H9 (cell line): Measurements from ENCODE around the gene PREX1. TPM values are rescaled to one million over a fixed set of nuclear protein-coding genes. Genes with fewer than 3 reads are reported as not detected.

Source experiments
- DNase-seq: peaks from one replicate; pipeline ENCODE4 v3.0.0-alpha.2; 2017
- H2AFZ ChIP-seq: one replicate; pipeline ENCODE4 v1.6.1; 2013; ENCODE audit warnings: mild to moderate bottlenecking, low read length, control low read depth, moderate library complexity
- H2AK5ac ChIP-seq: 2 replicates; pipeline ENCODE4 v1.6.1; 2013; ENCODE audit warnings: low read length, control low read depth, mixed read lengths; ENCODE audit not compliant: insufficient read length
- H2BK120ac ChIP-seq: one replicate; pipeline ENCODE4 v1.6.1; 2013; ENCODE audit warnings: low read depth, mild to moderate bottlenecking, low read length, control low read depth, inconsistent platforms; ENCODE audit not compliant: poor library complexity, severe bottlenecking
- H2BK12ac ChIP-seq: 2 replicates; pipeline ENCODE4 v1.6.1; 2013; ENCODE audit warnings: low read length, control low read depth, mixed read lengths, low read depth; ENCODE audit not compliant: insufficient read length
- H2BK15ac ChIP-seq: 2 replicates; pipeline ENCODE4 v1.6.1; 2013; ENCODE audit warnings: low read depth, low read length, control low read depth
- H2BK20ac ChIP-seq: one replicate; pipeline ENCODE4 v1.6.1; 2013; ENCODE audit warnings: low read depth, mild to moderate bottlenecking, low read length, control low read depth, inconsistent platforms; ENCODE audit not compliant: poor library complexity, severe bottlenecking
- H2BK5ac ChIP-seq: 2 replicates; pipeline ENCODE4 v1.6.1; 2013; ENCODE audit warnings: low read length, control low read depth, mixed read lengths; ENCODE audit not compliant: insufficient read length
- H3K14ac ChIP-seq: 2 replicates; pipeline ENCODE4 v1.6.1; 2013; ENCODE audit warnings: low read length, control low read depth; ENCODE audit not compliant: insufficient read depth
- H3K18ac ChIP-seq: 2 replicates; pipeline ENCODE4 v1.6.1; 2013; ENCODE audit warnings: low read depth, mild to moderate bottlenecking, mixed read lengths, low read length, control low read depth; ENCODE audit not compliant: insufficient read length
- H3K23ac ChIP-seq: 2 replicates; pipeline ENCODE4 v1.6.1; 2013; ENCODE audit warnings: low read length, control low read depth, mixed read lengths, low read depth; ENCODE audit not compliant: insufficient read length
- H3K23me2 ChIP-seq: 2 replicates; pipeline ENCODE4 v1.6.1; 2013; ENCODE audit warnings: low read depth, mild to moderate bottlenecking, mixed read lengths, low read length, control low read depth; ENCODE audit not compliant: insufficient read length, poor library complexity, severe bottlenecking
- H3K27ac ChIP-seq: 2 replicates; pipeline ENCODE4 v1.5.1; 2013; ENCODE audit warnings: low read length, control low read depth, mixed read lengths, low read depth; ENCODE audit not compliant: insufficient read length
- H3K27me3 ChIP-seq: 2 replicates; pipeline ENCODE4 v1.6.1; 2013; ENCODE audit warnings: low read length, control low read depth, inconsistent platforms; ENCODE audit not compliant: insufficient read depth
- H3K4ac ChIP-seq: 2 replicates; pipeline ENCODE4 v1.6.1; 2013; ENCODE audit warnings: low read depth, mild to moderate bottlenecking, control low read depth, inconsistent platforms, low read length, moderate library complexity
- H3K4me1 ChIP-seq: 2 replicates; pipeline ENCODE4 v1.6.1; 2013; ENCODE audit warnings: low read length, control low read depth, inconsistent platforms; ENCODE audit not compliant: insufficient read depth
- H3K4me2 ChIP-seq: 2 replicates; pipeline ENCODE4 v1.6.1; 2013; ENCODE audit warnings: low read length, control low read depth, mixed read lengths; ENCODE audit not compliant: insufficient read length, insufficient read depth
- H3K56ac ChIP-seq: 2 replicates; pipeline ENCODE4 v1.6.1; 2013; ENCODE audit warnings: low read depth, mild to moderate bottlenecking, mixed read lengths, low read length, control low read depth; ENCODE audit not compliant: insufficient read length
- H3K79me1 ChIP-seq: 2 replicates; pipeline ENCODE4 v1.6.1; 2013; ENCODE audit warnings: low read depth, mild to moderate bottlenecking, moderate library complexity, low read length, control low read depth, inconsistent platforms; ENCODE audit not compliant: insufficient read depth, poor library complexity, severe bottlenecking
- H3K79me2 ChIP-seq: 2 replicates; pipeline ENCODE4 v1.6.1; 2013; ENCODE audit warnings: low read length, control low read depth, inconsistent platforms; ENCODE audit not compliant: insufficient read depth
- H3K9ac ChIP-seq: 2 replicates; pipeline ENCODE4 v1.6.1; 2013; ENCODE audit warnings: low read length, control low read depth, mixed read lengths; ENCODE audit not compliant: insufficient read length; ENCODE audit errors: extremely low read depth
- H3K9me3 ChIP-seq: one replicate; pipeline ENCODE4 v1.6.1; 2013; ENCODE audit warnings: low read depth, low read length, inconsistent platforms; ENCODE audit not compliant: control insufficient read depth
- H3T11ph ChIP-seq: one replicate; pipeline ENCODE4 v1.6.1; 2013; ENCODE audit warnings: mild to moderate bottlenecking, low read length, control low read depth, inconsistent platforms
- H4K20me1 ChIP-seq: one replicate; pipeline ENCODE4 v1.6.1; 2013; ENCODE audit not compliant: control insufficient read depth, insufficient read length, insufficient read depth
- H4K5ac ChIP-seq: 2 replicates; pipeline ENCODE4 v1.6.1; 2013; ENCODE audit warnings: low read depth, mild to moderate bottlenecking, mixed read lengths, low read length, control low read depth; ENCODE audit not compliant: insufficient read length
- H4K8ac ChIP-seq: replicated peaks from 2 replicates; pipeline ENCODE4 v1.6.1; 2013; ENCODE audit warnings: low read length, control low read depth, mixed read lengths, low read depth; ENCODE audit not compliant: insufficient read length
- H4K91ac ChIP-seq: 2 replicates; pipeline ENCODE4 v1.6.1; 2013; ENCODE audit warnings: low read depth, mild to moderate bottlenecking, moderate library complexity, mixed read lengths, low read length, control low read depth; ENCODE audit not compliant: insufficient read length
- H3K27ac Mint-ChIP-seq, 3 experiments: 2 replicates in 2 of 3; 3 replicates in 1 of 3; pipeline ENCODE4 v1.8.0; 2020 to 2021; ENCODE audit warnings: mixed read lengths in 3 of 3, mild to moderate bottlenecking in 1 of 3, moderate library complexity in 1 of 3
- H3K27me3 Mint-ChIP-seq: 2 replicates; pipeline ENCODE4 v1.8.0; 2021; ENCODE audit warnings: low read depth, mild to moderate bottlenecking, moderate library complexity, mixed read lengths
- H3K36me3 Mint-ChIP-seq, 3 experiments: 2 replicates in 2 of 3; 3 replicates in 1 of 3; pipeline ENCODE4 v1.8.0; 2020 to 2021; ENCODE audit warnings: low read depth in 3 of 3, mixed read lengths in 3 of 3; ENCODE audit not compliant: insufficient read depth in 1 of 3
- H3K4me1 Mint-ChIP-seq, 2 experiments: 2 replicates each; pipeline ENCODE4 v1.8.0; 2020; ENCODE audit warnings: mixed read lengths in 2 of 2
- H3K4me3 Mint-ChIP-seq, 2 experiments: 2 replicates in 1 of 2; 3 replicates in 1 of 2; pipeline ENCODE4 v1.8.0; 2020 to 2021; ENCODE audit warnings: mild to moderate bottlenecking in 2 of 2, mixed read lengths in 2 of 2, moderate library complexity in 1 of 2
- H3K9me3 Mint-ChIP-seq, 2 experiments: 2 replicates in 1 of 2; 3 replicates in 1 of 2; pipeline ENCODE4 v1.8.0; 2020; ENCODE audit warnings: mild to moderate bottlenecking in 2 of 2, mixed read lengths in 2 of 2, moderate library complexity in 1 of 2
- WGBS: extraction: QIAGEN DNeasy Blood & Tissue Kit; methylation state at CpG from one replicate; pipeline ENCODE4 v1.1.7; 2013; ENCODE audit warnings: missing lambda C conversion rate, low lambda C conversion rate, mixed read lengths; ENCODE audit not compliant: insufficient read length; ENCODE audit errors: extremely low coverage; 5-methylcytosine and 5-hydroxymethylcytosine counted together
- total RNA-seq: library from RNA; stranded (reverse); gene quantifications from 2 replicates; pipeline ENCODE4 v1.2.1, GENCODE V29; 2021
- TF ChIP-seq, protein P1 (sequence below): fragments of 200-600 bp; sonication (generic); conservative IDR thresholded peaks from 3 replicates; pipeline ENCODE4 v1.8.0; 2021; ENCODE audit warnings: antibody characterized with exemption, mild to moderate bottlenecking

PREX1 gene
- total RNA-seq, 1 experiment from 2014 or later = 6.6 TPM

DNA sequence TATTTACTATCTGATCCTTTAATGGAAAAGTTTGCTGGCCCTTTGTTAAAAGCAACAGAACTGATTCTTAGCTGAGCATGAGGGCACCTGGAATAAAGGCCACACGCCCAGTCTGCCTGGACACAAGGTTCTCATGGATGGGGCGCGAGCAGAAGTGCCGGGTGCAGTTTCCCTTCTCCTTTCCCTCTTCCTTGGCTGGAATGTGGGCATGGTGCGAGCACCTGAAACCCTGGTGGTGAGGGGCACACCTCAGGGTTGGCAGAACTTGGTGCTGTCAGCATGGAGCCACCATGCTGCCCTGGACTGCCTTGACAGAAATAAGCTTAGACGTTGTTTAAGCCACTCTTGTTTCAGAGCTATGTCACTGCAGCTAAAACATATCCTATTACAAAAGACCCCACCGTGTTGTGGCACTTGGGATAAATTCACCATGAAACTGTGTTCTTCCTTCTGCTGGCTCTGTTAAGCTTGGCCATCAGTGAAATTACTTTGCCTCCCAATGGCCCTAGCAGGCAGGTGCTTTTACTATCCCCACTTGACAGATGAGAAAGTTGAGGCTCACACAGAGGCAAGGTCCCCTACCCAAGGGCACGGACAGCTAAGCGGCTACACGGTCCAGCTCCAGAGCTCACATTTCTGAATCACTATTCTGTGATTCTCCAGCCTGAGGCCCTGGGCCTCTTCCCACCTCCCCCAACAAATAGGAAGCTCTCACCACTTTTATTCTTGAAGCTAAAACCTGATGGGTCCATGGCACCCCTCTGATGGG lies 115.9 kb downstream of the PREX1 start:
- no CpG with 5 or more reads among the region's 10 CpGs for WGBS
- H3K4me1 ChIP-seq = no peaks in the 10 kb centered on the region
- H3K4me2 ChIP-seq = no peak overlapping the region
- H3K9me3 Mint-ChIP-seq = no peaks in the 10 kb centered on the region
- no peak overlapping the region for H2AFZ ChIP-seq
- no peak overlapping the region for H3K27ac Mint-ChIP-seq
- no peak overlapping the region for H2BK15ac ChIP-seq
- peaks cover 0 to 3% (median 2%) of the 10 kb centered on the region in 3 experiments; a peak in 1 of 7 replicates for H3K36me3 Mint-ChIP-seq
- no peaks in the 10 kb centered on the region for H3K9me3 ChIP-seq
- no peak overlapping the region for H2BK20ac ChIP-seq
- no peaks in the 10 kb centered on the region for H3K27me3 Mint-ChIP-seq
- 0 out of 4 replicates have a peak, but pooled peaks cover 0 to 2% of the 10 kb centered on the region in 2 experiments for H3K4me1 Mint-ChIP-seq
- no peak overlapping the region for H3K23ac ChIP-seq
- no peaks in the 10 kb centered on the region for H3K79me2 ChIP-seq
- H3K14ac ChIP-seq = no peak overlapping the region
- H2BK12ac ChIP-seq = no peak overlapping the region
- H3K4me3 Mint-ChIP-seq = no peak overlapping the region
- H2AK5ac ChIP-seq = no peak overlapping the region
- H3K23me2 ChIP-seq = no peaks in the 10 kb centered on the region
- H4K91ac ChIP-seq = no peak overlapping the region
- no peak overlapping the region for H3K9ac ChIP-seq
- H3K4ac ChIP-seq = no peak overlapping the region
- no peak overlapping the region for H3K27ac ChIP-seq
- H2BK120ac ChIP-seq = no peak overlapping the region
- H3K18ac ChIP-seq = no peak overlapping the region
- no peaks in the 10 kb centered on the region for H3K27me3 ChIP-seq
- no peaks in the 10 kb centered on the region for H4K20me1 ChIP-seq
- no peak overlapping the region for H3T11ph ChIP-seq
- DNase-seq = no peak
- TF ChIP-seq, protein P1, sequence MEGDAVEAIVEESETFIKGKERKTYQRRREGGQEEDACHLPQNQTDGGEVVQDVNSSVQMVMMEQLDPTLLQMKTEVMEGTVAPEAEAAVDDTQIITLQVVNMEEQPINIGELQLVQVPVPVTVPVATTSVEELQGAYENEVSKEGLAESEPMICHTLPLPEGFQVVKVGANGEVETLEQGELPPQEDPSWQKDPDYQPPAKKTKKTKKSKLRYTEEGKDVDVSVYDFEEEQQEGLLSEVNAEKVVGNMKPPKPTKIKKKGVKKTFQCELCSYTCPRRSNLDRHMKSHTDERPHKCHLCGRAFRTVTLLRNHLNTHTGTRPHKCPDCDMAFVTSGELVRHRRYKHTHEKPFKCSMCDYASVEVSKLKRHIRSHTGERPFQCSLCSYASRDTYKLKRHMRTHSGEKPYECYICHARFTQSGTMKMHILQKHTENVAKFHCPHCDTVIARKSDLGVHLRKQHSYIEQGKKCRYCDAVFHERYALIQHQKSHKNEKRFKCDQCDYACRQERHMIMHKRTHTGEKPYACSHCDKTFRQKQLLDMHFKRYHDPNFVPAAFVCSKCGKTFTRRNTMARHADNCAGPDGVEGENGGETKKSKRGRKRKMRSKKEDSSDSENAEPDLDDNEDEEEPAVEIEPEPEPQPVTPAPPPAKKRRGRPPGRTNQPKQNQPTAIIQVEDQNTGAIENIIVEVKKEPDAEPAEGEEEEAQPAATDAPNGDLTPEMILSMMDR = no peak
- H4K5ac ChIP-seq = no peak overlapping the region
- no peak overlapping the region for H2BK5ac ChIP-seq
- H3K56ac ChIP-seq = no peak overlapping the region
- no peak overlapping the region for H4K8ac ChIP-seq
- no peaks in the 10 kb centered on the region for H3K79me1 ChIP-seq
